Ovary (tissue), 3 donors: ENCODE measurements around the gene EID2.

Experiments
- EP300 ChIP-seq: sonication (generic); formaldehyde crosslinking; IDR thresholded peaks from one replicate; pipeline ENCODE4 v1.6.1; 2017; ENCODE audit warnings: antibody characterized with exemption
- TF ChIP-seq, protein P1 (sequence below), 3 donors: fragments of 450-650 bp in 2 of 3; fragments of 200-600 bp in 1 of 3; IDR thresholded peaks; one replicate each; pipeline versions ENCODE4 v1.5.1 to v1.8.0; 2016 to 2022; ENCODE audit warnings: antibody characterized with exemption in 3 of 3, mild to moderate bottlenecking in 1 of 3
- donor health status: DM: no; HTN: no; CAD: no.

DNA sequence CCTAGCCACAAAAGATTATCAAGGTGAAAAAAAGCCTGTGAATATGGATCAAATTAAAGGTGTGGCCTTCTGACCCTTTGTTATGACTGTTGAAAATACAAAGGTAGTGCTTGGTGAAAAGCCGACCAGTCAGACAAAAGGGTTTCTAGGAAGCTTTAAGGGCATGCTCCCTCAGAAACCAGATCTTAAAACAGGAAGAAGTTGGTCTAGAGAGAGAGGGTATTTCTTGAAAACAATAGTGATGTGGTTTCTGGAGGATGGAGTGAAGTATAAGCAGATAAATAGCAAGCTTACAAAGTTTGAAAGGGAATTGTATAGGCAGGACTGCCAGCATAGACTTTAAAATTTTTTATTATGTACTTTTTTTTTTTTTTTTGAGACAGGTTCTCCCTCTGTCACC is 5.0 kb upstream of the EID2 start:
- TF ChIP-seq, protein P1, sequence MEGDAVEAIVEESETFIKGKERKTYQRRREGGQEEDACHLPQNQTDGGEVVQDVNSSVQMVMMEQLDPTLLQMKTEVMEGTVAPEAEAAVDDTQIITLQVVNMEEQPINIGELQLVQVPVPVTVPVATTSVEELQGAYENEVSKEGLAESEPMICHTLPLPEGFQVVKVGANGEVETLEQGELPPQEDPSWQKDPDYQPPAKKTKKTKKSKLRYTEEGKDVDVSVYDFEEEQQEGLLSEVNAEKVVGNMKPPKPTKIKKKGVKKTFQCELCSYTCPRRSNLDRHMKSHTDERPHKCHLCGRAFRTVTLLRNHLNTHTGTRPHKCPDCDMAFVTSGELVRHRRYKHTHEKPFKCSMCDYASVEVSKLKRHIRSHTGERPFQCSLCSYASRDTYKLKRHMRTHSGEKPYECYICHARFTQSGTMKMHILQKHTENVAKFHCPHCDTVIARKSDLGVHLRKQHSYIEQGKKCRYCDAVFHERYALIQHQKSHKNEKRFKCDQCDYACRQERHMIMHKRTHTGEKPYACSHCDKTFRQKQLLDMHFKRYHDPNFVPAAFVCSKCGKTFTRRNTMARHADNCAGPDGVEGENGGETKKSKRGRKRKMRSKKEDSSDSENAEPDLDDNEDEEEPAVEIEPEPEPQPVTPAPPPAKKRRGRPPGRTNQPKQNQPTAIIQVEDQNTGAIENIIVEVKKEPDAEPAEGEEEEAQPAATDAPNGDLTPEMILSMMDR (IDR thresholded peaks at IDR 0.05) = no peak
- no peak for TF ChIP-seq EP300
